RWPE2 (cell line): ENCODE data around the gene TIGD6.

Source experiments
- ATAC-seq: fragments of 200-7000 bp; cut with Tn5 transposase; 3 replicates; pipeline ENCODE4 v1.9.1; 2021; ENCODE audit warnings: low read depth
- DNase-seq: peaks from one replicate; pipeline ENCODE4 v3.0.0-alpha.2; 2020; ENCODE audit warnings: low spot score
- H3K27ac ChIP-seq: fragments of 450-650 bp; 2 replicates; pipeline ENCODE4 v1.5.1; 2017; ENCODE audit warnings: mild to moderate bottlenecking; ENCODE audit not compliant: poor library complexity, severe bottlenecking
- H3K27me3 ChIP-seq: fragments of 250-450 bp; sonication (Bioruptor Pico); 2 replicates; pipeline ENCODE4 v1.5.1; 2021; ENCODE audit warnings: mild to moderate bottlenecking, moderate library complexity; ENCODE audit not compliant: insufficient read depth, poor library complexity, severe bottlenecking
- H3K36me3 ChIP-seq: fragments of 250-450 bp; sonication (Bioruptor Pico); 2 replicates; pipeline ENCODE4 v1.5.1; 2020; ENCODE audit warnings: low read depth, mild to moderate bottlenecking, moderate library complexity
- H3K4me1 ChIP-seq: fragments of 250-450 bp; sonication (Bioruptor Pico); 2 replicates; pipeline ENCODE4 v1.5.1; 2021; ENCODE audit warnings: mild to moderate bottlenecking, moderate library complexity; ENCODE audit not compliant: insufficient read depth, poor library complexity, severe bottlenecking
- H3K4me3 ChIP-seq: fragments of 250-450 bp; sonication (Bioruptor Pico); 2 replicates; pipeline ENCODE4 v1.5.1; 2021; ENCODE audit warnings: mild to moderate bottlenecking, moderate library complexity; ENCODE audit not compliant: severe bottlenecking
- H3K9me3 ChIP-seq: fragments of 250-450 bp; sonication (Bioruptor Pico); 2 replicates; pipeline ENCODE4 v1.5.1; 2021; ENCODE audit warnings: mild to moderate bottlenecking, moderate library complexity; ENCODE audit not compliant: severe bottlenecking
- TF ChIP-seq, protein P1 (sequence below): fragments of 450-650 bp; IDR thresholded peaks from one replicate; pipeline ENCODE4 v1.5.1; 2017; ENCODE audit warnings: mild to moderate bottlenecking, moderate library complexity; ENCODE audit not compliant: poor library complexity, severe bottlenecking

TIGD6 gene

DNA sequence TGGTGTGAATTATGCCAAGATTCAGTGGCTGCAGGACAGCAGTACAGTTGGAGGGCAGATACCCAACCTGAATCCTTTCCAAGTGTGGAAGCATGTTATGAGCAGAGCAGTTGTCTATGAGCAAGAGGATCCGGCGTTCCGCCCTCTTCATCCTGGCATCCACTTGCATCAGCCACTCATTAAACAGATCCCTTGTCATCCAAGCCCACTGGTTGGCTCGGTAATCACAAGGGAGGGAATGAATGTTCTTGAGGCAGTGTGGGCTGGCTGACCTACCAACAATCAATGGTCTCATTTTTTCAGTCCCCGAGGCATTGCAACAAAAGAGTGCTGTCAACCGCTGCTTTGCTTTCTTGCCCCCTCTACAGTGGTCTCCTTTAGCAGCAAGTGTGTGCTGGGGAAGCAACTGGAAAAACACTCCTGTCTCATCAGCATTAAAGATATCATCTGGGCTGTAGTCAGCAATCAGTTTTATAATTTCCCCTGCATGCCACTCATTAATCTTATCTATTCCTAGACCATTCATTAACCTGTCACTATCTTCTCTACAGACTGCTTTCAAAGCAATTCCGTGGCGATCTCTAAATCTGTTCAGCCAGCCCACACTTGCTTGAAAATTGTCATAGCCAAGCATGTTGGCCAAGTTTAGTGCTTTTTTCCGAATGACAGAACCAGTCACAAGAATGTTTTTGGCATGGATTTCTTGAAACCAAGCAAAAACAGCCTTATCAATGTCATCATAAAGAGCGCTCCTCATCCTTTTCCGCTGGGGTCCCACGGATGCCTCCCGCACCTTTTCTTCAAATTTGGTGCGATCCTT lies 4.9 kb downstream of the TIGD6 start:
- peaks cover 5% of the 10 kb centered on the region for H3K4me1 ChIP-seq
- H3K4me3 ChIP-seq, result no peak overlapping the region
- H3K9me3 ChIP-seq, result no peaks in the 10 kb centered on the region
- DNase-seq, result no peak
- TF ChIP-seq, protein P1, sequence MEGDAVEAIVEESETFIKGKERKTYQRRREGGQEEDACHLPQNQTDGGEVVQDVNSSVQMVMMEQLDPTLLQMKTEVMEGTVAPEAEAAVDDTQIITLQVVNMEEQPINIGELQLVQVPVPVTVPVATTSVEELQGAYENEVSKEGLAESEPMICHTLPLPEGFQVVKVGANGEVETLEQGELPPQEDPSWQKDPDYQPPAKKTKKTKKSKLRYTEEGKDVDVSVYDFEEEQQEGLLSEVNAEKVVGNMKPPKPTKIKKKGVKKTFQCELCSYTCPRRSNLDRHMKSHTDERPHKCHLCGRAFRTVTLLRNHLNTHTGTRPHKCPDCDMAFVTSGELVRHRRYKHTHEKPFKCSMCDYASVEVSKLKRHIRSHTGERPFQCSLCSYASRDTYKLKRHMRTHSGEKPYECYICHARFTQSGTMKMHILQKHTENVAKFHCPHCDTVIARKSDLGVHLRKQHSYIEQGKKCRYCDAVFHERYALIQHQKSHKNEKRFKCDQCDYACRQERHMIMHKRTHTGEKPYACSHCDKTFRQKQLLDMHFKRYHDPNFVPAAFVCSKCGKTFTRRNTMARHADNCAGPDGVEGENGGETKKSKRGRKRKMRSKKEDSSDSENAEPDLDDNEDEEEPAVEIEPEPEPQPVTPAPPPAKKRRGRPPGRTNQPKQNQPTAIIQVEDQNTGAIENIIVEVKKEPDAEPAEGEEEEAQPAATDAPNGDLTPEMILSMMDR, result no peak
- no peaks in the 10 kb centered on the region; the same call in 1 of the 2 replicates for H3K36me3 ChIP-seq
- H3K27ac ChIP-seq, result no peak overlapping the region
- no peaks in the 10 kb centered on the region for H3K27me3 ChIP-seq
- ATAC-seq, result no peak

DNA sequence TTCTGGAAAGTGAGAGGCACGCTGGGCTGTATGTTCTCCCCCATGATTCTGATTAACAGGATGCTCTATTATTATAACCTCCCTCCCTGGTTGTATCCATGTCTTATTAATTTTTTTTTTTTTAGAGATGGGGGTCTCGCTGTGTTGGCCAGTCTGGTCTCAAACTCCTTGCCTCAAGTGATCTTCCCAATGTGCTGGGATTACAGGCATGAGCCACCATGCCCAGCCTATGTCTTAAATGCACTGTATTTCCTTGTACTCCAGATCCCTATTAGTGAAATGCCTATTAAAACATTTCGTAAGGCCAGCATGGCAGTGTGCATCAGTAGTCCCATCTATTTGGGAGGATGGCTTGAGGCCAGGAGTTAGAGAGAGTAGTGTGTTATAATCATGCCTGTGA lies 7.0 kb downstream of the TIGD6 start:
- no peak overlapping the region for H3K27ac ChIP-seq
- H3K4me3 ChIP-seq, result no peak overlapping the region
- no peak for DNase-seq
- H3K9me3 ChIP-seq, result no peaks in the 10 kb centered on the region
- no peaks in the 10 kb centered on the region for H3K4me1 ChIP-seq
- no peaks in the 10 kb centered on the region for H3K36me3 ChIP-seq
- no peak for ATAC-seq
- TF ChIP-seq, protein P1, result no peak
- H3K27me3 ChIP-seq, result no peaks in the 10 kb centered on the region

DNA sequence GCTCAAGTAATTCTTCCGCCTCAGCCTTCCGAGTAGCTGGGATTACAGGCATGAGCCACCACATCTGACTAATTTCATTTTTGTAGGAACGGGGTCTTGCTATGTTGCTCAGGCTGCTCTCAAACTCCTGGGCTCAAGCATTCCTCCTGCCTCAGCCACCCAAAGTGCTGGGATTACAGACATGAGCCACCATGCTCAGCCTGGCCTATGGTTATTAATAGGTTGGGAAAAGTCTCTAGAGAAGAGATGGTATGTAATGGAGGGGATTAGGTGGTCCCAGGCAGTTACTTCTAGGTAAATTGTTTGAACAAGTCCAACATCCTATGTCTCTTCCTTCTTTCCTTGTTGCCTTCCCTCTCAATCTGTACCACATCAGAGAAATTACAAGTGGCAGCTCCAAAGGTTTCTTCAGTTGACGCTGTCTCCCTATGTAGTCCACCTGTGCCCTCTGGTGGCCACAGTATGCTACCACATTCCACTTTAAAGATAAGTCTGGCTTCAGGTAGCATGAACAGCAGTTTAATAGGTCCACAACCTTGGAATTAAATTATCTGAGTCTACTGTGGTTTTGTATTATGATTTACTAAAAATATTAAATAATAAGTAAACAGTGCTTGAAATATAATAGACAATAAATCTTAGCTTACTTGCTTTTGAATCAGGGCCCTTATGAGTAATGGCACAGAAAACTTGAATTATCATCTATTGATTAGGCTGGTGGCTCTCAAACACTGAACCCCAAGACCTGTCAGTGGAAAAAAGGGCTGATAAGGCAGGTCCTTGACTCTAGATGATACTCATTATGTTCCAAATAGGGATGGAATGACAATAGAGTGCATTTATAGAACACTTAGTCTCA lies 9.7 kb downstream of the TIGD6 start:
- TF ChIP-seq, protein P1, result peak; percentile 99
- DNase-seq, result no peak
- ATAC-seq, result peak; percentile 87
- Histone ChIP-seq H3K27me3 (no peaks in the 10 kb centered on the region), H3K36me3 (no peaks in the 10 kb centered on the region), H3K4me1 (no peaks in the 10 kb centered on the region), H3K4me3 (no peak overlapping the region), H3K27ac (no peak overlapping the region), H3K9me3 (no peaks in the 10 kb centered on the region)

DNA sequence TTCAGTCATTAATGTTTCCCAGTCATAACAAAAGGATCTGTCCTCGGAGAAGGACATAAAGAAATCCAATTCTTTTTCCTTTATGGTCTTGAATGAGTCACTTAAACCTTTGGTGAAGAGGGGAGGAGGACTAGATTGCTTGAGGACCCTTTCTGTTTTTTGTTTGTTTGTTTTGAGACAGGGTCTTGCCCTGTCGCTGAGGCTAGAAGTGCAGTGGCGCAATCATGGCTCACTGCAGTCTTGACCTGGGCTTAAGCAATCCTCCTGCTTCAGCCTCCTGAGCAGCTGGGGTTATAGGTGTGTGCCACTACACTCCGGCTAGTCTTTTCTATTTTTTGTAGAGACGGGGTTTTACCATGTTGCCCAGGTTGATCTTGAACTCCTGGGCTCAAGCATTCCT lies 12.3 kb downstream of the TIGD6 start:
- no peaks in the 10 kb centered on the region for H3K27me3 ChIP-seq
- no peak overlapping the region for H3K4me3 ChIP-seq
- H3K9me3 ChIP-seq, result no peaks in the 10 kb centered on the region
- H3K27ac ChIP-seq, result no peak overlapping the region
- H3K36me3 ChIP-seq, result peaks cover 6% of the 10 kb centered on the region
- H3K4me1 ChIP-seq, result no peaks in the 10 kb centered on the region
- DNase-seq (no peak), ATAC-seq (peak; percentile 22; the same call in 1 of the 3 replicates)
- TF ChIP-seq, protein P1, result no peak
